Measurements from ENCODE around the gene EXOC3L4.

The EXOC3L4 gene

DNA sequence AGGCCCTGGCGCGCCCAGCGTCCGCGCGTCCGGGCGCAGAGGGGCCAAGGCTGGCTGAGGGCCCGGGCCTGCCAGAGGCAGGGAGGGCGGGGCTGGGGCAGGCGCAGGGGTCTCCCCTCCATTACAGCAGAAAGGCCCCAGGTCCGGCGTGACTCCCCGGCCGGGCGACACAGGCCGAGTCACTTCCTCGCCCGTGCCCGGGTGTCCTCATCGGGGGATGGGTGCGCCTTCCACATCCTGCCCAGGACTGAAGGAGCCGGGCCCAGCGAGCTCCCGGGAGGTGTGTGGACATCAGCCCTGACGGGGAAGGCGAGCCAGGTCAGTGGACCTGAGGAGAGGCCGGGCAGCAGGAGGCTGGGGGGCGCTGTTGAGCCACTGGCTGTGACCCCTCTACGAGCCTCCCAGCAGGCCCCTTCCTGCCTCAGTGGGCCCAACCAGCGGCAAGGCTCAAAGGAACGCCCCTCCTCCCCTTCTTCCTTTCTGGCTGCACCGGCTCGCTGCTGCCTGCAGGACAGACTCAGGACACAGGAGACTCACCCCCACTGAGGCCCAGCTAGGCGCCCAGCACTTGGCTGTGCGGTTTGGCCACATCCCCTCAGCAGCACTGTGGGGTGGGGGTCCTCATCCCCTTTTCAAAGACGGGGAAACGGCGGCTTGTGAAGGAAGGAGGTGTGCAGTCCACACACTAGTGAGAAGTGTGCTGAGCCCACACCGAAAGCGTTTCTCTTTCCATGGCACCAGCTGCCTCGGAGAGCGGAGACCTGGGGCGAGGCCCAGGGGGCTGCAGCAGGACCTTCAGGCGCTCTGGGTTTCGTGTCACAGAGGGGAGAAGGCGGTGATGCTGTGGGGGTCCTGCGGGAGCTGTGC, 29.3 kb downstream of the EXOC3L4 start:
- DNase-seq, result no peak

DNA sequence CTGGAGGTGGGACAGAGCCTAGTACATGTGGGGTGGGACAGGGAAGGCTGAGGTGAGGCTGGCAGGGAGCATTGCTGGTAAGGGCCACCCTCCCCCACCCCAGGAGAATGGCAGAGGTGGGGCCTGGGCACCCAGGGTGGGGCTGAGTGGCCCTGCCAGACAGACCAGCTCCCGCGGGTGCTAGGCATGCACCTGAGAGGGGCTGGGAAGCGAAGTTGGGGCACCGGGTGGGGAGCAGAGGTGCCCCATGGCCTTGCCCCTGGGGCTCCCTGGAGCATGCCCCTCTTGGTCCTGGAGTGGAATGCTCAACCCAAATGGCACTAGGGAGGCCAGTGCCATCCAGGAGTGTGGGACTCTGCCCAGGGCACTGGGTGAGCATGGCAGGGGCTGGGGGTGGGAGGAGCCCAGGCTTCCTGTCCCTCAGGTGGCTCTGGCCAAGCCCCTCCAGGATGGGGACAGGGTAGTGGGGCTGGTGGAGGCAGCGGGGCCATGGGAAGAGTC, 30.0 kb downstream of the EXOC3L4 start:
- DNase-seq, result no peak

DNA sequence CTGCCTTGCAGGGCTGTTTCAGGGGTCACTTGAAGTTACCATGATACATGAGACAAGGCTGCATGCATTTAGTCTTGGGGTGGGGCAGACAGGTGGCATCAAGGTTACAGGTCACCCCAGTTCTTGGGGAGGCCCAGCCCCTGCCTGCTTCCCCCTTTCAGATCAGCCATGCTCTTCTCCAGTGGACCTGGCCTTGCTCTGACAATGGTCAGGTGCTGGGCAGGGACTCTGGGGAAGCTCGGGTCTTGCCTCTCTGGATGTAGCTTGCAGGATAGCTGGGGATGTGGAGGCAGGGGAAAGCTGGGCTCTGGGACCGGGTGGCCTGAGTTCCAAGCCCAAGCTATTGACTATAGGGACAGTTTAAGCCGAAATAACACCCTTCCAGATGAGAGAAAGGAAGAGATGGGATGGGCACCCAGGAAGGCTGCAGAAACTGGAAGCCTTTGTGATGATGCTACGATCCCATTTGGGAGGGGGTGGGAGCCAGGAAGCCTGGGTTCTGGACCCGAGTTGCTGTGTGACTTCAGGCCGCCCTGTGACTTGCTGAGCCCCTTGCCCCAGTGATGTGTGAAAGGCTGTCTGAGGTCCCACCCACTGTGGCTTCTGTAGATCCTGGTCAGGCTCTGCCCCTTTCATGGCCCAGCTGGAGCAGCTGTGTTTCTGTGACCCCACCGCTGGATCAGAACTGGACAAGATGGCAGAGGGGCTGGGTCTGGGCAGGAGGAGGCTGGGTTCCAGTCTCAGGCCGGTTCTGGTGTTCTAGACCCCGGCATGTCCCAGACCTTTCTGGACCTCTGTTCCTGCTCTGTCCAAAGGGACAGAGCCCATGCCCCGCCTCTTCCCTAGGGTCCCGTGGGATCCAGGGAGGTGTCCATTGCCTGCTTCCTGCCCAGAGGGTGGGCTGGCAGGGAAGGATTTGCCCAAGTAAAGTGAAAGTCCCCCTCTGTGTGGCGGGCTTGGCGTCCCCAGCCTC, 30.9 kb downstream of the EXOC3L4 start:
- DNase-seq, result no peak

DNA sequence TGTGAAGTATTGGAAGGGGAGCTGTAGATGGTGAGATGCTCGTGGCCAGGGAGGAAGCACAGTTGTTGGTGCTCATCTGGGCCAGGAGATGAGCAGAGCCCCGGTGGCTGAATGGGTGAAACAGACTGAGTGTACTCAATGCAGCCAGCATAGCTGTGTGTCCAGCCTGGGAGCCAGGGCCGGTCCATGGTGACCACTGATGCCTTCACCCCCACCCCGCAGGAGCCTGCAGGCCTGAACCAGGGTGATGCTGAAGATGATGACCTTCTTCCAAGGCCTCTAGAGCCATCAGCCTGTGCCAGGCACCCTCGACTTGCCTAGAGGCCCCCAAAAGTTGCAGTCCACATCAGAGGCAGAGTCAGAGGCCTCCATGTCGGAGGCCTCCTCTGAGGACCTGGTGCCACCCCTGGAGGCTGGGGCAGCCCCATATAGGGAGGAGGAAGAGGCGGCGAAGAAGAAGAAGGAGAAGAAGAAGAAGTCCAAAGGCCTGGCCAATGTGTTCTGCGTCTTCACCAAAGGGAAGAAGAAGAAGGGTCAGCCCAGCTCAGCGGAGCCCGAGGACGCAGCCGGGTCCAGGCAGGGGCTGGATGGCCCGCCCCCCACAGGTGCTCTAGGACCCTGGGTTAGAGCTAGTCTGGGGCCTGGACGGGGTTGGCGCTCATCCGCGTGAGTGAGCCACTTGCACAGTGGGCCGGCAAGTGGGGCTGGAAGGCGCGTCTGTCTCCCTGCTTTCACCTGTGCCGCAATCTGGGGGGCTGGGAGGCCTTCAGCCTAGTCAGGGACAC, 31.8 kb downstream of the EXOC3L4 start:
- no peak for DNase-seq

DNA sequence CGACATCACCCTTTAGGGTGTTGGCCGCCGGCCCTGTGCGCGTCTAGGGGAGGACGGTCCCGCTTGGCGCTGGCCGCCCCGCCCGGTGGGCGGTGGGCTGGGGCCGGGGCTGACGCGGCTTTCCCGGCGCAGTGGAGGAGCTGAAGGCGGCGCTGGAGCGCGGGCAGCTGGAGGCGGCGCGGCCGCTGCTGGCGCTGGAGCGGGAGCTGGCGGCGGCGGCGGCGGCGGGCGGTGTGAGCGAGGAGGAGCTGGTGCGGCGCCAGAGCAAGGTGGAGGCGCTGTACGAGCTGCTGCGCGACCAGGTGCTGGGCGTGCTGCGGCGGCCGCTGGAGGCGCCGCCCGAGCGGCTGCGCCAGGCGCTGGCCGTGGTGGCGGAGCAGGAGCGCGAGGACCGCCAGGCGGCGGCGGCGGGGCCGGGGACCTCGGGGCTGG, 32.4 kb downstream of the EXOC3L4 start:
- no peak for DNase-seq

DNA sequence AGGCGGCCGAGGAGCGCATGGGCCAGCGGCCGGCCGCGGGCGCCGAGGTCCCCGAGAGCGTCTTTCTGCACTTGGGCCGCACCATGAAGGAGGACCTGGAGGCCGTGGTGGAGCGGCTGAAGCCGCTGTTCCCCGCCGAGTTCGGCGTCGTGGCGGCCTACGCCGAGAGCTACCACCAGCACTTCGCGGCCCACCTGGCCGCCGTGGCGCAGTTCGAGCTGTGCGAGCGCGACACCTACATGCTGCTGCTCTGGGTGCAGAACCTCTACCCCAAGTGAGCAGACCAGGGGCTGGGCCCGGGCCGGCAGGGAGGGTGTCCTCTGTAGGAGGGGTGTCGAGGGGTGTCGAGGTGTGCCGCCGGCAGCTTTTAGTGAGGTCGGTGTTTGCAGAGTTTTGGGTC, 32.8 kb downstream of the EXOC3L4 start:
- DNase-seq, result no peak

DNA sequence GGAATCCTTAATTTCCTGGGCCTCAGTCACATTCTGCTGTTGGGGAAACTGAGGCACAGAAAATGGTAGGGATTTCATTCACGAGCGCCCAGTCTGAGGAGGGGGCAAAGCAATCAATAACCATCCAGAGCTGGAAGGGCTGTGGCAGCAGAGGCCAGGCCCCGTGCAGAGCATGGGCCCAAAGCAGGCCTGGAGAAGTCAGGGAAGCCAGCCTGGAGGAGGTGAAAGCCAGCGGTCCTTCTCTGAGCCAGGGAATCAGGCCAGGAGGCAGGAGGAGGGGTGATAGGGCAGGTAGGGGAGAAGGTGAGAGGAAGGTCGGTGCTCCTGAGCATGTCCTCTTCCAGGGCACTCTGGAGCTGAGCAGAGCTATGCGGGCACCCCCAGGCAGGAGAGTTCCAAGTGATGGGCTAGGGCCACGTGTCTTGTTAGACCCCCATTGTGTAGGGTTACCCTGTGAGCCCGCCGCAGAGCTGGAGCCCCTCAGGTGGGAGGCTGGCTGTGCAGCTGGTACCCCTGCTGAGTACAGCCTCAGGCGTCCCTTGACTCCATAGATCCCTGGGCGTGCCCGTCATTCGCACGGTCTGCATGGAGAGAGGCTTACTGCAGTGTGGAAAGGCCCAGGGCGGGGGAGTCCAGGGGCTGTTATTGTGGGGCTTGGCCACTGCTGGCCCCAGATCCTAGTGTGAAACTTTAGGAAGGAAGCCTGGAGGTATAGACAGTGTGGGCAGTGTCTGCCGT, 33.5 kb downstream of the EXOC3L4 start:
- no peak for DNase-seq

DNA sequence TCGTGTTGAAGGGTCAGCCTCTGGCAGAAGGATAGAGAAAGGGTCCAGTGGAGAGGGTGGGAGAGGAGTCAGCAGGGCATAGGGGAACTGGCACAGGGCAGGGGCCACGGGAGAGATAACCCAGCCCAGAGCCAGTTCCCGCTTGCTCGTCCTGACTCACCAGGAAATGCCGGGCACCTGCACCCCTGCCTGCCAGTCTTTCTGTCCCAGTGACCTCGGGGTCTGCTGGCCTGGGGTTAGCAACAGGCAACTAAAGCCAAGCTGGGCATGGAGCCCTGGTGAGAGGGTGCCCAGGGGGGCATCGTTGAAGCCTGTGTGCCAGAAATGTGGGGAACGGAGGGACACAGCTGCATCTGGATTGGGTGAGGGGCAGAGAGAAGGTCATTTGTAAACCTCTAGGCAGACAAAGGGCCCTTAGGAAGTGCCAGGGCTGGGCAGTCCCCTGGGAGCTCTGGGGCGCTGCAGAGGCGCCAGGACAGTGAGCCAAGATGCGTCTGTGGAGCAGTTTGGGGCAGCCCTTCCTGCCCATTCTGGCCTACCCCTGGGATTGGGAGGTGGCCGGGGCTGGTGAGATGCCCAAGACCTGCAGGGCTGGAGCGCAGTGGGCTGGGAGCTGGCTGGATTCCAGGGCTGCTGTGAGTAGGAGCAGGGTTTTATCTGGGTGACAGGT, 34.2 kb downstream of the EXOC3L4 start:
- no peak for DNase-seq

DNA sequence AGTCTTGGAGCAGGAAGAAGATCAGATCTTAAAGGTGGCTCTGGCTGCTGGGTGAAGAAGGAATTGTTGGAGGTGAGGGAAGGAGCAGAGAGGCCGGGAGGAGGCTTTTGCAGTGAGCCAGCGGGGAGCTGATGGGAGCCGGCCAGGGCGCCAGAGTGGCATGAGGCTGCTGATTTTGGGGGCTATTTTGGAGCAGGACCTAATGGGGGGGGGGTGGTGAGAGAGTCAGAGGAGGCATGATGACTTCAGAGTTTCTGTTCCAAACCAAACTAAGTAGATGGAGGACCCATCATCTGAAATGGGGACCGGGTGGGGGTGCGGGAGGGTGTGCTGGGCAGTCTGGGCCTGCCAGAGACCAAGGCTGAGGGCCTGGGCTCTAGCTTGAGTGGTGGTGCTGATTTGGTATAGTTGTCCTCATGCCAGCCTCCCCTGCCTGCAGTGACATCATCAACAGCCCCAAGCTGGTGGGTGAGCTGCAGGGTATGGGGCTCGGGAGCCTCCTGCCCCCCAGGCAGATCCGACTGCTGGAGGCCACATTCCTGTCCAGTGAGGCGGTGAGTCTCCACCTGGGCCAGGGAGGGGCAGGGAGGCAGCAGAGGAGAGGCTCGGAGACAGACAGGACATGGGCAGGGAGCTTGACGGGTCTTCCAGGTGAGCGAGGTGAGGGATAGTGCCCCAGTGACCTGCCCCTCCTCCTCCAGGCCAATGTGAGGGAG, 34.9 kb downstream of the EXOC3L4 start:
- no peak for DNase-seq

DNA sequence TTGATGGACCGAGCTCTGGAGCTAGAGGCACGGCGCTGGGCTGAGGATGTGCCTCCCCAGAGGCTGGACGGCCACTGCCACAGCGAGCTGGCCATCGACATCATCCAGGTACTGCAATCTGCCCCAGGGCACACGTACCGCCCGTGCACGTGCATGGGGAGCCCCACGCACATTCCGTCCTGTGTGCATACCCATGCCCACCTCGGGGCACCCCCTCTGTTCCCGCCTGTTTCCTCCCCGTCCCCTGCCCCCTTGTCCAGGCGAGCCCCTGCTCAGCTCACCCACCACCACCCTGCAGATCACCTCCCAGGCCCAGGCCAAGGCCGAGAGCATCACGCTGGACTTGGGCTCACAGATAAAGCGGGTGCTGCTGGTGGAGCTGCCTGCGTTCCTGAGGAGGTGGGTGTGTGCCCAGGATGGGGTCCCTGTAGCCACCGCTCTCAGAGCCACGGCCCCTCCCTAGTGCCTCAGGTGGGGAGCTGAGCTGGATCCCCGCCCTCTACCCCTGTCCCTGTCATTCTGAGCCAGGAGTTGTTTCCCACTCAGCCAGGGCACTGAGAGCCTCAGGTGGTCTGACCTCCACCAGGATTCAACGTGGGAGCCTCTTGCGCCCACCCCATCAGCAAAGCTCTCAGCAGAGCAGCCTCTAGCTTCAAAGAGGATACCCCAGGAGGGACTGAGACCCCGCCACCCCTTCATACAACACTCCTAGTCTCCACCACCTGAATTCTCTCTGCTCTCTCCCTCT, 35.7 kb downstream of the EXOC3L4 start:
- DNase-seq, result no peak

DNA sequence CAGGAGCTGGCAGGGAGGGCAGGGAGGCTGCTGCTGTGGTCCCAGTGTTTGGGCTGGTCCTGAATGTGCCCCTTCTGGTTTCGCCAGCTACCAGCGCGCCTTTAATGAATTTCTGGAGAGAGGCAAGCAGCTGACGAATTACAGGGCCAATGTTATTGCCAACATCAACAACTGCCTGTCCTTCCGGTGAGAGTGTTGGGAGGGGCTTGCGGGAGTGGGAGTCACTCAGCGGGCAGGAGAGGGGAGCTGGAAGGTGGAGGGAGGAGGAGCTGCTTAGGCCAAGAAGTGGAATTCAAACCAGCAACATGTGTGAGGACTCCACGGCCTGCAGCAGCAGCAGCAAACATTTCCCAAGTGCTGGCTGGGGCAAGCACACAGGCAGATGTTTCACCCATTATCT, 36.4 kb downstream of the EXOC3L4 start:
- DNase-seq, result no peak

DNA sequence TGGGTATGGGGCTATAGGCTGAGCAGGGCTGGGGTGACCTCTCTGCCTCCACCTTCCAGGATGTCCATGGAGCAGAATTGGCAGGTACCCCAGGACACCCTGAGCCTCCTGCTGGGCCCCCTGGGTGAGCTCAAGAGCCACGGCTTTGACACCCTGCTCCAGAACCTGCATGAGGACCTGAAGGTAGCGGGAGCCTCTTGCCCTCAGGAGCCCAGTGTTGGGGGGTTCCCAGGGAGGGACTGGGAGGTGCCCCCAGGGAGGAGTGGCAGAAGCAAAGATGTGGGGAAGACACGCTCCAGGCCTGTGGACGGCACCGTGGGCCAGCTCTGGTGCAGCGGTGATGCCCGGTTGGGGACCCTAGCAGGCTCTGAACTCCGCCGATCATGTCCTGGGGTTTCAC, 37.1 kb downstream of the EXOC3L4 start:
- DNase-seq, result no peak

DNA sequence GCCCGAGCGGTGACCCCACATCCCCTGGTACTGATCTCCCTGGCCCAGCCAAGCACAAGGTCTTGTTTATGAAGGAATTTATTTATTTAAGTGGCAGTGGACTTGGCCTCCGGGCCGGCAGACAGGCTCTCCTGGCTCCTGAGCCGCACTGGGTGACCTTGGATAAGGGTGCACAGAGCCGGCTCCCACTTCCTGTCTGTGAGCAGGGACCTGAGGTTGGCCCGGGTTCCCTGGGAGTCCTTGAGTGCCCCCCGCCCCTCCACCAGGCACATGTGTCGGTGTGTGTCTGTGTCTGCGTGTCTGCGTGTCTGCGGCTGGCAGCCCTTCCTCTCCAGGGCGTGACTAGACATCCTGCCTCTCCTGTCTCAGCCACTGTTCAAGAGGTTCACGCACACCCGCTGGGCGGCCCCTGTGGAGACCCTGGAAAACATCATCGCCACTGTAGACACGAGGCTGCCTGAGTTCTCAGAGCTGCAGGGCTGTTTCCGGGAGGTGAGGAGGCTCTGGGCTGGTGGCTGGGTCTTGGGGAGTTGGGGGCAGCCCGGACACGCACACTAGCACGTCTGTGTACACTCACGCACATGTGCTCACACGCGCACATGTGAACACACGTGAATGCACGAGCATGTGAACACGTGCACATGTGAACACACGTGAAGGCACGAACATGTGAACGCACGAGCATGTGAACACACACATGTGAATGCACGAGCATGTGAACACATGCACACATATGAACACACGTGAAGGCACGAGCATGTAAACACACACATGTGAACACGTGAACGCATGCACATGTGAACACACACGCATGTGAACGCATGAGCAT, 38.1 kb downstream of the EXOC3L4 start:
- no peak for DNase-seq

DNA sequence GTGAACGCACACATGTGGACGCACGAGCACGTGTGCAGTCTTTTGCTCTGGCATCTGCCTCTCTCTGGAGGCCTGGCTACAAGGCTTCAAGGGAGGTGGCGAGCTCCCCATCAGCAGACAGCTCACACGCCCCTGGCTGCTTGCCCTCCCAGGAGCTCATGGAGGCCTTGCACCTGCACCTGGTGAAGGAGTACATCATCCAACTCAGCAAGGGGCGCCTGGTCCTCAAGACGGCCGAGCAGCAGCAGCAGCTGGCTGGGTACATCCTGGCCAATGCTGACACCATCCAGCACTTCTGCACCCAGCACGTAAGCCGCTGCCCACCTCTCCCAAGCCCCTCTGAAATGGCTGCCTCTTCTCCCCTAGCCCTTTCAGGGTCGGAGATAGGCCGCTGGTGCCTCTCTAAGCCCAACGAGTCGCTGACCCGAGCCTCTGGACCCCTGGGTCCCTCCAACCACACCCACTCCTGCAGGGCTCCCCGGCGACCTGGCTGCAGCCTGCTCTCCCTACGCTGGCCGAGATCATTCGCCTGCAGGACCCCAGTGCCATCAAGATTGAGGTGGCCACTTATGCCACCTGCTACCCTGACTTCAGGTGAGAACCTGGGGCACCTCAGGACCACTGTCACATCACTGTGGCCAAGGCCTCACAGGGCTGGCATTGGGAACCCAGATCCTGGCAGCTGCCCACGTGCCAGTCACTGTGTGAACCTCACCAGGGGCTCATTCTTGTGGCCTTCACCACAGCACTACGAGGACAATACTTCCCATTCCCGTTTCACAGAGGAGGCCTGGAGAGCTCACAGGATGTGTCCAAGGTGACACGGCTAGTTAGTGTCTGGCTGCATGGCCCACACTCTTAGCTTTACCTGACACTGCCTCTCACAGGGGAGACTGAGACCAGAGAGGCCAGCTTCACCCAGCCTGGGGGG, 39.0 kb downstream of the EXOC3L4 start:
- DNase-seq, result no peak

DNA sequence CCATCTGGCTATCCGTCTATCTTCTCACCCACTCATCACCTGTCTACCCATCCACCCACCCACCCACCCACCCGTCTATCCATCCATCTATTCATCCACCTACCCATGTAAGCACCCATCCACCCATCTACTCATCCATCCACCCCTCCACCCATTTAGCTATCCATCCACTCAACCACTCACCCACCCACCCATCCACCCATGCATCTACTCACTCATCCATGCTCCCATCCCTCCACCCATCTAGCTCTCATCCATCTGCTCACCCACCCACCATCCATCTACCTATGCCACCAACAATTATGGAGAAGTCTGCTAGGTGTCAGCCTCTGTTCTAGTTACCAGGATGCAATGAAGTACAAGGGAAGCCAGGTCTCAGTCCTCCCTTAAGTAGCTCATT, 39.9 kb downstream of the EXOC3L4 start:
- no peak for DNase-seq

DNA sequence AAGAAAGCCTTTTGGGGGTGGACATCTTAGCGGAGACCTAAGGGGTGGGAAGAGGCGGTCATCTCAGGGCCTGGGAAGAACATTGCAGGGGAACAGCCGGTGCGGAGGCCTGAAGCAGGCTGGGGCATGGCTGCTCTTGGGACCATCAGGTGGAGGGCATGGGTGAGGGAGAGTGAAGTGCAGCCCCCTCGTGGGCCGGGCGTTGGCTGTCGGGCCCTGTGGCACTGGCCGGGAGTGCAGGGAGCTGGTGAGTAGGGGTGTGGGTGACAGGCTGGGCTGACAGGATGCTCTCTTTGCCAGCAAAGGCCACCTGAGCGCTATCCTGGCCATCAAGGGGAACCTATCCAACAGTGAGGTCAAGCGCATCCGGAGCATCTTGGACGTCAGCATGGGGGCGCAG, 40.4 kb downstream of the EXOC3L4 start:
- no peak for DNase-seq

DNA sequence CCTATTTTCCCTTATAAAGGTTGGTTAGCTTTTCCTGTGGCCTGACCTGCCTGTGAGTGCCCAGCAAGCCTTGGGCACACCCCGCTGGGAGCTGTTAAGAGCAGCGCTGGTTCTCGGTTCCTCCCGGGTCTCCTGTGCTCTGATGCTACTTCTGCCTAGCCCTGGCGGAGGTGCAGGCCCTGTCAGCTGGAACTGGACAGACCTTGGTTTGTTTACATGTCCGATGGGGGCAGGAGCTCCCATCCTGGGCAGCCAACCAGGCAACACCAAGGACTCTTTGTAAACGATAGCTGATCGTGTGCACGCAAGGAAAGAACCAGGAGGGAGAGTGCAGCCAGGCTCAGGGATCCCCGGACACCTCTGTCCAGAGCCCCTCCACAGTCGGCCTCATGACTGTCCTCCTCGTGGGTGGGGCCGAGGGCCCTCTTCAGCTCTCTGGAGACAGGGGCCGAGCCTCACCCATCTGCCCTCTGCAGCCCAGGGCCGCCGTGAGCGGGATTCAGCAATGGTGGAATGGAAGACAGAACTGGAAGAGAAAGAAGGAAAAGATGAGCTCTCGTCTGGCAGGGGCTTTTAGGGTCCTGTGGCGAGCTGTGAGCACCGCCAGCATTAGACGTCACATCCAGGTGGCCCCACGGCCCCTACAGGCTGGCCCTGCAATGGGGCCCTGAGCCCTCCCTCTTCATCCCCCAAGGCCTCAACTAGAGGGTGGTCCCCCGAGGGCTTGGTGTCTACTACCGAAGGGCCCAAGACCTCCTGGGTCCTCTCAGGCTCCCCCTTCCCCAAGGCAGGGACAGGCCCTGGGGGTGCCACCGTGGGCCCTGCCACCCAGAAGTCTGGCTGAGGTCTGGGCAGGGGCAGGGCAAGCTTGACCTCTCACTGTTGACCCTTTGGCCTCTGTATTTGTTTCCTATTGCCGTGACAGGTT, 41.1 kb downstream of the EXOC3L4 start:
- no peak for DNase-seq

All from stimulated activated CD4-positive, alpha-beta T cell treated with anti-CD3 and anti-CD28 coated beads, Interleukin-4, amount 100 ng/mL, for 4 hours (primary cell).